DND-41 (cell line): ENCODE data around the gene UBE3C.

Experiments used
- ATAC-seq: fragments of 200-7000 bp; cut with Tn5 transposase; 3 replicates; pipeline ENCODE4 v1.9.1; 2021; ENCODE audit warnings: low read depth; ENCODE audit not compliant: insufficient read depth
- DNase-seq: peaks from one replicate; pipeline ENCODE4 v3.0.0-alpha.2; 2020
- H2AFZ ChIP-seq: 2 replicates; pipeline ENCODE4 v1.6.0; 2012; ENCODE audit warnings: low read depth, low read length
- H3K27ac ChIP-seq: 2 replicates; pipeline ENCODE4 v1.5.1; 2012; ENCODE audit warnings: low read length, inconsistent platforms
- H3K27me3 ChIP-seq: fragments of 200-600 bp; sonication (generic); 2 replicates; pipeline ENCODE4 v1.6.0; 2012; ENCODE audit warnings: low read length, mild to moderate bottlenecking, inconsistent platforms; ENCODE audit not compliant: insufficient read depth, poor library complexity
- H3K36me3 ChIP-seq: 2 replicates; pipeline ENCODE4 v1.5.1; 2012; ENCODE audit warnings: low read length, inconsistent platforms; ENCODE audit not compliant: insufficient read depth
- H3K4me1 ChIP-seq: 2 replicates; pipeline ENCODE4 v1.5.1; 2012; ENCODE audit warnings: mild to moderate bottlenecking, low read length; ENCODE audit not compliant: insufficient read depth
- H3K4me2 ChIP-seq: 2 replicates; pipeline ENCODE4 v1.6.0; 2012; ENCODE audit warnings: mild to moderate bottlenecking, moderate library complexity, low read length, inconsistent platforms; ENCODE audit not compliant: insufficient read depth
- H3K4me3 ChIP-seq, 2 experiments: fragments of 200-600 bp in 1 of 2; shearing (Covaris generic) in 1 of 2; 2 replicates each; pipeline ENCODE4 v1.5.1; 2012 to 2016; ENCODE audit warnings: inconsistent platforms in 2 of 2, low read length in 2 of 2, mild to moderate bottlenecking in 2 of 2, low read depth in 1 of 2, moderate library complexity in 1 of 2
- H3K79me2 ChIP-seq: 2 replicates; pipeline ENCODE4 v1.6.0; 2012; ENCODE audit warnings: low read length, inconsistent platforms; ENCODE audit not compliant: insufficient read depth
- H3K9ac ChIP-seq: 2 replicates; pipeline ENCODE4 v1.6.0; 2012; ENCODE audit warnings: low read depth, mild to moderate bottlenecking, inconsistent platforms, low read length, moderate library complexity
- H3K9me3 ChIP-seq: 2 replicates; pipeline ENCODE4 v1.5.1; 2012; ENCODE audit warnings: low read length, moderate library complexity, mild to moderate bottlenecking, inconsistent platforms; ENCODE audit not compliant: insufficient read depth, severe bottlenecking
- H4K20me1 ChIP-seq: 2 replicates; pipeline ENCODE4 v1.6.0; 2012; ENCODE audit warnings: low read length; ENCODE audit not compliant: insufficient read depth
- CTCF ChIP-seq: IDR thresholded peaks from 2 replicates; pipeline ENCODE4 v1.5.1; 2012; ENCODE audit warnings: borderline replicate concordance, low read length, moderate library complexity, mild to moderate bottlenecking; ENCODE audit not compliant: poor library complexity, severe bottlenecking; ENCODE audit errors: extremely low read depth
- EZH2 ChIP-seq: IDR thresholded peaks from 3 replicates; pipeline ENCODE4 v1.6.1; 2012; ENCODE audit warnings: borderline replicate concordance, low read depth, mild to moderate bottlenecking, moderate library complexity, low read length, inconsistent platforms; ENCODE audit not compliant: severe bottlenecking

The UBE3C gene

DNA sequence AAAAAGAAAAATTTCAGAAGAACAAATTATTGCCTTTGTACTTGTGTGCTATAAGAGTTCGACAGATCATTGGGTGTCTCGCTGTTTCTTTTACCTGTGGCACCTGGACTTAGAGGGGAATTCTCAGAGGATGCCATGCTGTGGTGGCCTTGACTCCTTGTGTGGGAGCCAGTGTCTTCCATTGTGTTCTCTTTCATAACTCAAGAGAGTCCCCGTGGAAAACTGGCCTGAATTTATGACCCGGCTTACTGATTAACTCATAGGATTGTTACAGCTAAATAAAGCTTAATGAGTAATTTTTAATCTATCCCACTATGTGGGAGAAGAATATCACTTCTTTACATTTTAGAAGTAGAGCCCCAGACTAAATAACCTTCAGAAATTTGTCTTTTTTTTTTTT lies 54.5 kb downstream of the UBE3C start:
- H4K20me1 ChIP-seq = peaks cover 9% of the 10 kb centered on the region; the same call in 1 of the 2 replicates
- no peak overlapping the region for H3K4me3 ChIP-seq
- H3K27ac ChIP-seq = no peak overlapping the region
- ATAC-seq (no peak), DNase-seq (no peak)
- peaks cover 10% of the 10 kb centered on the region for H3K79me2 ChIP-seq
- no peak overlapping the region for H3K9ac ChIP-seq
- TF ChIP-seq EZH2 (no peak), CTCF (no peak)
- H2AFZ ChIP-seq = no peak overlapping the region
- H3K4me2 ChIP-seq = no peak overlapping the region
- no peaks in the 10 kb centered on the region for H3K9me3 ChIP-seq
- H3K27me3 ChIP-seq = no peaks in the 10 kb centered on the region
- peaks cover 91% of the 10 kb centered on the region for H3K36me3 ChIP-seq
- no peaks in the 10 kb centered on the region for H3K4me1 ChIP-seq

DNA sequence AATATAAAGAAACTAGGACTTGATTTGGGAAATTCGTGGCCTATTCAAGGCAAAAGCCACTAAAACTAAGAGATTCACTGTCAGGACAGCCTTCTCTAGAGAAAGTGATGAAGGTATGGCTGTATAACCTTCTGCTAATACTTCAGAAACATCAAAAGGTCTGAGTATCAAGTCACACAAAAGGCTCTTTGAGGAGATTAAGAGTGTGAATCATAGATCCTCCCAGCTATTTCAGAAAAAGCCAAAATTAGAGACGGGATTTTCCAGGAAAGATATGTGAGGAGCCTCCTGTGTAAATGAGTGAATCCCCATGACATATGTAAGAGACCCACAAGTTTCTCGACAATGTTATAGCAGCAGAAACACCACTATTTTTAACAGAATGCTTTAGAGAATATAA lies 56.2 kb downstream of the UBE3C start:
- no peaks in the 10 kb centered on the region for H3K9me3 ChIP-seq
- H3K4me3 ChIP-seq = no peak overlapping the region
- H3K79me2 ChIP-seq = peaks cover 10% of the 10 kb centered on the region
- H3K27me3 ChIP-seq = no peaks in the 10 kb centered on the region
- peaks cover 9% of the 10 kb centered on the region; the same call in 1 of the 2 replicates for H4K20me1 ChIP-seq
- ATAC-seq = no peak
- no peak overlapping the region for H3K4me2 ChIP-seq
- H3K27ac ChIP-seq = no peak overlapping the region
- TF ChIP-seq EZH2 (no peak), CTCF (no peak)
- peaks cover 83% of the 10 kb centered on the region for H3K36me3 ChIP-seq
- H2AFZ ChIP-seq = no peak overlapping the region
- no peaks in the 10 kb centered on the region for H3K4me1 ChIP-seq
- DNase-seq = no peak
- H3K9ac ChIP-seq = no peak overlapping the region

DNA sequence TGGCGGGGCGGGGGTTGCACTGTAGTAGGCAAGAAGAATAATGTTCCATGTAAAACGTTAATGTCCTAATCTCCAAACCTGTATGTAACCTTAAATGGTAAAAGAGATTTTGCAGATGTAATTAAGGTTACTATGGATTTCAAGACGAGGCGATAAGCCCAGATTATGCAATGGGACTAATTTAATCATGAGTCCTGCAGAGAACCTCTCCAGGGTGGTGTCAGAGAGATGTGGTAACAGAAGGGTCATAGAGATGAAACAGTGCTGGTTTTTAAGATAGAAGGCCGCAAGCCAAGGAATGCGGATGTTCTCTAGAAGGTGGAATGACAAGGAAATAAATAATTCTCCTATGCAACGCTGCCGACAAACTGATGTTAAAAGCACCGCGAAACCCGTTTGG lies 57.1 kb downstream of the UBE3C start:
- Histone ChIP-seq H3K4me3 (no peak overlapping the region), H4K20me1 (peaks cover 5% of the 10 kb centered on the region; the same call in 1 of the 2 replicates), H3K9me3 (no peaks in the 10 kb centered on the region), H3K4me1 (no peaks in the 10 kb centered on the region), H3K9ac (no peak overlapping the region), H2AFZ (no peak overlapping the region), H3K27ac (no peak overlapping the region), H3K36me3 (peaks cover 79% of the 10 kb centered on the region), H3K27me3 (no peaks in the 10 kb centered on the region), H3K4me2 (no peak overlapping the region), H3K79me2 (peaks cover 8% of the 10 kb centered on the region)
- no peak for DNase-seq
- no peak for ATAC-seq
- TF ChIP-seq CTCF (no peak), EZH2 (no peak)

GRCh38 chr7:157204134-157204533 lies 65.4 kb downstream of the UBE3C start:
- ATAC-seq = no peak
- H3K79me2 ChIP-seq = no peaks in the 10 kb centered on the region
- H3K9me3 ChIP-seq = no peaks in the 10 kb centered on the region
- no peak overlapping the region for H3K4me2 ChIP-seq
- no peaks in the 10 kb centered on the region for H3K27me3 ChIP-seq
- 0 out of 2 replicates have a peak, but pooled peaks cover 2% of the 10 kb centered on the region for H4K20me1 ChIP-seq
- no peak overlapping the region for H3K27ac ChIP-seq
- DNase-seq = no peak
- H3K4me3 ChIP-seq = no peak overlapping the region
- peaks cover 73% of the 10 kb centered on the region for H3K36me3 ChIP-seq
- no peak overlapping the region for H2AFZ ChIP-seq
- TF ChIP-seq CTCF (no peak), EZH2 (no peak)
- no peak overlapping the region for H3K9ac ChIP-seq
- H3K4me1 ChIP-seq = no peaks in the 10 kb centered on the region
